K562 (cell line): ENCODE results near the gene BAIAP3. TPM values are rescaled to one million over a fixed set of nuclear protein-coding genes. Genes with fewer than 3 reads are reported as not detected.

Source experiments
- CREM ChIP-seq: IDR thresholded peaks from 2 replicates; pipeline ENCODE4 v1.6.1; 2014; ENCODE audit warnings: antibody characterized with exemption, low read depth
- CTBP1 ChIP-seq: fragments of 450-650 bp; IDR thresholded peaks from 2 replicates; pipeline ENCODE4 v1.6.1; 2016; ENCODE audit warnings: borderline replicate concordance
- E4F1 ChIP-seq: fragments of 250-450 bp; sonication (Bioruptor Pico); IDR thresholded peaks from 2 replicates; pipeline ENCODE4 v1.5.0; 2021; ENCODE audit warnings: mild to moderate bottlenecking, borderline replicate concordance
- ELF4 ChIP-seq: fragments of 450-650 bp; formaldehyde crosslinking; IDR thresholded peaks from 2 replicates; pipeline ENCODE4 v1.4.0; 2022; ENCODE audit warnings: missing genetic modification characterization
- MLLT1 ChIP-seq, 2 experiments: fragments of 450-650 bp; IDR thresholded peaks; 2 replicates each; pipeline ENCODE4 v1.6.1; 2016
- MTA1 ChIP-seq: fragments of 450-650 bp; IDR thresholded peaks from 2 replicates; pipeline ENCODE4 v1.6.1; 2017; ENCODE audit warnings: borderline replicate concordance
- MTA3 ChIP-seq: fragments of 450-650 bp; formaldehyde crosslinking; IDR thresholded peaks from 2 replicates; pipeline ENCODE4 v1.6.1; 2017; ENCODE audit warnings: mild to moderate bottlenecking, borderline replicate concordance
- NONO ChIP-seq, 2 experiments: fragments of 200-400 bp in 1 of 2; fragments of 450-650 bp in 1 of 2; formaldehyde crosslinking in 1 of 2; IDR thresholded peaks; 2 replicates each; pipeline ENCODE4 v1.6.1; 2017; ENCODE audit warnings: low read depth in 2 of 2, mild to moderate bottlenecking in 2 of 2, moderate library complexity in 2 of 2, low read length in 1 of 2
- POU5F1 ChIP-seq: fragments of 150-350 bp; IDR thresholded peaks from 2 replicates; pipeline ENCODE4 v1.6.1; 2014; ENCODE audit warnings: borderline replicate concordance, low read length, low read depth, mild to moderate bottlenecking; ENCODE audit not compliant: partially characterized antibody
- PTTG1 ChIP-seq: fragments of 450-650 bp; IDR thresholded peaks from 2 replicates; pipeline ENCODE4 v1.6.1; 2016; ENCODE audit warnings: low read depth, mild to moderate bottlenecking, missing genetic modification characterization, missing compliant biosample characterization
- RBFOX2 ChIP-seq: fragments of 200-400 bp; formaldehyde crosslinking; IDR thresholded peaks from 2 replicates; pipeline ENCODE4 v1.6.1; 2017; ENCODE audit warnings: low read depth, mild to moderate bottlenecking, low read length, moderate library complexity
- RNF2 ChIP-seq: sonication (generic); IDR thresholded peaks from 2 replicates; pipeline ENCODE4 v1.6.1; 2016
- SP2 ChIP-seq: IDR thresholded peaks from 2 replicates; pipeline ENCODE4 v1.6.1; 2011; ENCODE audit warnings: mild to moderate bottlenecking, low read depth, low read length, moderate library complexity; ENCODE audit not compliant: poor library complexity, severe bottlenecking; ENCODE audit errors: extremely low read depth
- SRSF7 ChIP-seq: fragments of 200-400 bp; formaldehyde crosslinking; optimal IDR thresholded peaks from 2 replicates; pipeline ENCODE3; 2017; ENCODE audit warnings: mild to moderate bottlenecking, low read depth, low read length
- ZBTB2 ChIP-seq: fragments of 450-650 bp; IDR thresholded peaks from 2 replicates; pipeline ENCODE4 v1.6.1; 2016; ENCODE audit warnings: antibody characterized with exemption
- ZNF175 ChIP-seq: fragments of 200-800 bp; sonication (Bioruptor generic); IDR thresholded peaks from 2 replicates; pipeline ENCODE4 v1.6.1; 2016; ENCODE audit warnings: low read depth, mild to moderate bottlenecking, missing genetic modification characterization, missing compliant biosample characterization
- ZNF263 ChIP-seq: sonication (generic); formaldehyde crosslinking; IDR thresholded peaks from 2 replicates; pipeline ENCODE4 v1.8.0; 2022; ENCODE audit warnings: mild to moderate bottlenecking, missing genetic modification reagents, borderline replicate concordance
- ZNF395 ChIP-seq: fragments of 200-800 bp; sonication (Bioruptor generic); IDR thresholded peaks from 2 replicates; pipeline ENCODE4 v1.6.1; 2017; ENCODE audit warnings: missing genetic modification characterization, missing compliant biosample characterization
- ZNF668 ChIP-seq: fragments of 250-450 bp; sonication (Bioruptor Pico); IDR thresholded peaks from 2 replicates; pipeline ENCODE4 v1.8.0; 2022; ENCODE audit warnings: mild to moderate bottlenecking, inconsistent platforms
- polyA plus RNA-seq, 8 experiments: library from polyadenylated mRNA; depleted of rRNA in 4 of 8; stranded (reverse) in 5 of 8; unstranded in 3 of 8; fragments of >200 nt; fragmentation: Nextera tagmentation in 2 of 8; fragmentation: Illumina TruSeq in 1 of 8; extraction: Ambion mirVana in 2 of 8; extraction: Trizol in 1 of 8; gene quantifications; 2 replicates each; pipeline versions ENCODE4 v1.2.1 to v1.2.3, GENCODE V29; 2011 to 2014; ENCODE audit warnings: inconsistent platforms in 1 of 8, missing spikeins in 1 of 8
- total RNA-seq, 7 experiments: library from RNA; depleted of rRNA in 6 of 7; stranded (reverse); fragments of >200 nt in 6 of 7; fragmentation: Illumina TruSeq in 2 of 7; extraction: Trizol in 2 of 7; gene quantifications; 2 replicates each; pipeline versions ENCODE4 v1.2.1 to v1.2.3, GENCODE V29; 2011 to 2021; ENCODE audit warnings: low replicate concordance in 1 of 7
- TF ChIP-seq, protein P1 (sequence below): fragments of 250-450 bp; sonication (Bioruptor Pico); IDR thresholded peaks from 2 replicates; pipeline ENCODE4 v1.4.0; 2020

The BAIAP3 gene
- total and polyA plus RNA-seq, 9 of the 15 experiments (the other 6 are each of a cell fraction or from before 2014, with no cell fraction given): 0.03 to 4.5 (median 0.57) TPM; not detected in 1

DNA sequence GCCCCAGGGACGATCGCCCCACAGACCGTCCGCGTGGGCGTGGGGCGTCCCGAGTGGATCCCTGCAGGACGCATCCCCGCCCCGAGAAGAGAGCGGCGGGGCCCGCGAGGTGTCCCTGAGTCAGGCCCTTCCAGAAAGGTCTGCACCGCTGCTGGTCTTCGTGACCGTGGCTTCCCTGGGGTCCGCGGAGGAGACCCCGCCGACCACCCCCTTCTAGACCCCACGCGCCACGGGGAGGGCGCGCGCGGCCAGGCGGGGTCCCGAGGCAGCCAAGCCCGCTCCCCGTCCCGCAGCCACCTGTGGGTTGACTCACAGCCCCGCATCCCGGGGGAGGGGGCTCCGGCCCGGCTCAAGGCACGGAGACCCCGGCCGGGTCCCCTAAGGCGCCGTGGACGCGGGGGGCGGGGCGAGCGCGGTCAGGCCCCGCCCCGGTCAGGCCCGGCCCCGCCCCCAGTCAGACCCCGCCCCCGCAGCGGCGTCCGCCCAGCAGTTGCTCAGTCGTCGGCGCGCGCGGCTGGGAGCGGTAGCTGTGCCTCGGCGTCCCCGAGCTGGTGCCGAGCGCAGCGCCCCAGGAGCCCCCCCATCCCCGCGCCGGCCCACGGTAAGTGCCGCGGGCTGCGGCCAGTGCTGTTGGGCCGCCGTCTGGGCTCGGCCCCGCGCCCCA, at the start of gene BAIAP3 (continued):
- no peak for TF ChIP-seq MLLT1 (IDR thresholded peaks at IDR 0.05)
- peak; percentile 51 to 93; a peak in 3 of 4 replicates for TF ChIP-seq NONO (IDR thresholded peaks at IDR 0.05; ENCODE audit: low read depth in 2 of 2, low read length in 1 of 2)
- no peak for TF ChIP-seq ZNF263 (CRISPR knock-in tag)
- peak; percentile 80 for TF ChIP-seq RBFOX2
- no peak for TF ChIP-seq POU5F1
- TF ChIP-seq, protein P1, sequence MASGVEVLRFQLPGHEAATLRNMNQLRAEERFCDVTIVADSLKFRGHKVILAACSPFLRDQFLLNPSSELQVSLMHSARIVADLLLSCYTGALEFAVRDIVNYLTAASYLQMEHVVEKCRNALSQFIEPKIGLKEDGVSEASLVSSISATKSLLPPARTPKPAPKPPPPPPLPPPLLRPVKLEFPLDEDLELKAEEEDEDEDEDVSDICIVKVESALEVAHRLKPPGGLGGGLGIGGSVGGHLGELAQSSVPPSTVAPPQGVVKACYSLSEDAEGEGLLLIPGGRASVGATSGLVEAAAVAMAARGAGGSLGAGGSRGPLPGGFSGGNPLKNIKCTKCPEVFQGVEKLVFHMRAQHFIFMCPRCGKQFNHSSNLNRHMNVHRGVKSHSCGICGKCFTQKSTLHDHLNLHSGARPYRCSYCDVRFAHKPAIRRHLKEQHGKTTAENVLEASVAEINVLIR: no peak
- no peak for TF ChIP-seq ZNF395 (CRISPR knock-in tag)
- TF ChIP-seq CREM: 0 out of 2 replicates have a peak, but pooled peaks have one; percentile 8
- TF ChIP-seq PTTG1 (tag): no peak
- TF ChIP-seq MTA3: peak; percentile 30; the same call in 1 of the 2 replicates
- TF ChIP-seq ZNF668 (CRISPR knock-in tag): no peak
- peak; percentile 81 for TF ChIP-seq ZBTB2
- no peak for TF ChIP-seq ZNF175 (CRISPR knock-in tag)
- TF ChIP-seq SRSF7: no peak
- peak; percentile 43; the same call in 1 of the 2 replicates for TF ChIP-seq MTA1
- no peak for TF ChIP-seq RNF2
- TF ChIP-seq SP2: no peak
- no peak for TF ChIP-seq CTBP1
- TF ChIP-seq ELF4 (CRISPR knock-in tag): no peak
- TF ChIP-seq E4F1 (CRISPR knock-in tag): no peak
